Measurements from ENCODE around the gene TMEM127.

- TF ChIP-seq CTCF (IDR thresholded peaks at IDR 0.05 in 2 of 3, conservative IDR thresholded peaks at IDR 0.05 in 1 of 3; ENCODE audit: borderline replicate concordance in 1 of 3, insufficient read depth in 1 of 3, low read depth in 2 of 3, low read length in 2 of 3) = no peak
- TF ChIP-seq EZH2 (IDR thresholded peaks at IDR 0.05) = no peak
- no peak for TF ChIP-seq JUND (IDR thresholded peaks at IDR 0.05)
- no peak for TF ChIP-seq CBX3 (IDR thresholded peaks at IDR 0.05; ENCODE audit: low read depth)
- TF ChIP-seq POLR2A (IDR thresholded peaks at IDR 0.05; ENCODE audit: borderline replicate concordance, extremely low read depth, insufficient read depth, insufficient read length) = no peak
- no peak for TF ChIP-seq ZBTB33 (IDR thresholded peaks at IDR 0.05; ENCODE audit: extremely low read depth, insufficient replicate concordance, low read length)
- no peak for TF ChIP-seq SRF (IDR thresholded peaks at IDR 0.05; ENCODE audit: low read depth)
- no peak for TF ChIP-seq POLR2AphosphoS5 (IDR thresholded peaks at IDR 0.05; ENCODE audit: low read depth, low read length)
- TF ChIP-seq ZNF274 (IDR thresholded peaks at IDR 0.05; ENCODE audit: low read depth, low read length) = no peak
These were observed 34.5 kb downstream of the TMEM127 start for GRCh38 chr2:96231316-96231715.

All from HCT116 (cell line).